Activated naive CD4-positive, alpha-beta T cell treated with anti-CD3 and anti-CD28 coated beads, Interleukin-2, amount 50 U/mL, for 16 hours (primary cell): Measurements from ENCODE around the gene CALHM3.
"Not testable (repeated sequence)": the region's sequence is repeated elsewhere in the genome, so short reads cannot be mapped to it uniquely, and the experiment has no call there.

Experiments used
- DNase-seq: peaks from one replicate; pipeline ENCODE4 v3.0.0-alpha.2; 2020

CALHM3 gene

GRCh38 chr10:103501186-103501585 is 22.1 kb upstream of the CALHM3 start:
- no peak for DNase-seq

- no peak for DNase-seq
Measured at GRCh38 chr10:103500481-103500880, 21.4 kb upstream of the CALHM3 start.

GRCh38 chr10:103499881-103500280 is 20.8 kb upstream of the CALHM3 start:
- no peak for DNase-seq

GRCh38 chr10:103498936-103499638 is 20.0 kb upstream of the CALHM3 start:
- DNase-seq, result no peak

- DNase-seq, result no peak
Measured at GRCh38 chr10:103497161-103497915, 18.3 kb upstream of the CALHM3 start.

GRCh38 chr10:103495321-103495720 is 16.3 kb upstream of the CALHM3 start:
- no peak for DNase-seq

- peak; percentile 21 for DNase-seq
Measured at GRCh38 chr10:103493916-103494877, 15.2 kb upstream of the CALHM3 start.

GRCh38 chr10:103493362-103493915 is 14.4 kb upstream of the CALHM3 start, which contains the start of gene NEURL1:
TSS of gene NEURL1 (plus strand) at chr10:103493705. CDS start at chr10:103494388, 683 bp downstream.
- DNase-seq, result peak; percentile 21

- no peak for DNase-seq
Measured at GRCh38 chr10:103492655-103493261, 13.7 kb upstream of the CALHM3 start.

GRCh38 chr10:103491729-103492364 is 12.8 kb upstream of the CALHM3 start:
- DNase-seq, result no peak

GRCh38 chr10:103490986-103491314 is 11.9 kb upstream of the CALHM3 start:
- no peak for DNase-seq

GRCh38 chr10:103487410-103487708 is 8.3 kb upstream of the CALHM3 start:
- DNase-seq, result no peak

- not testable (repeated sequence) for DNase-seq
Measured at GRCh38 chr10:103486635-103487409, 7.8 kb upstream of the CALHM3 start.

GRCh38 chr10:103481974-103482531 is 3.0 kb upstream of the CALHM3 start:
- DNase-seq, result no peak

GRCh38 chr10:103480521-103480920 is 1.5 kb upstream of the CALHM3 start:
- DNase-seq, result no peak

GRCh38 chr10:103478671-103479070 is 369 bp downstream of the CALHM3 start:
- no peak for DNase-seq

- DNase-seq, result no peak
Measured at GRCh38 chr10:103476046-103476768, 2.8 kb downstream of the CALHM3 start.

GRCh38 chr10:103475437-103475836 is 3.6 kb downstream of the CALHM3 start:
- no peak for DNase-seq

GRCh38 chr10:103474077-103474476 is 5.0 kb downstream of the CALHM3 start:
- DNase-seq, result no peak

GRCh38 chr10:103473261-103473671 is 5.8 kb downstream of the CALHM3 start:
- DNase-seq, result no peak
